Nephron (organoid): ENCODE data around the gene CTSE.

Experiments
- H3K27ac Mint-ChIP-seq, 3 experiments: 2 replicates each; pipeline ENCODE4 v1.8.0; 2020; ENCODE audit warnings: mixed read lengths in 3 of 3, mild to moderate bottlenecking in 2 of 3, moderate library complexity in 1 of 3
- H3K27me3 Mint-ChIP-seq: 2 replicates; pipeline ENCODE4 v1.8.0; 2021; ENCODE audit warnings: low read depth, mild to moderate bottlenecking, moderate library complexity, mixed read lengths
- H3K36me3 Mint-ChIP-seq: 2 replicates; pipeline ENCODE4 v1.8.0; 2020; ENCODE audit warnings: low read depth, mixed read lengths
- H3K4me1 Mint-ChIP-seq: 2 replicates; pipeline ENCODE4 v1.8.0; 2020; ENCODE audit warnings: mixed read lengths
- H3K4me3 Mint-ChIP-seq, 3 experiments: 2 replicates each; pipeline ENCODE4 v1.8.0; 2020; ENCODE audit warnings: mild to moderate bottlenecking in 3 of 3, mixed read lengths in 3 of 3, moderate library complexity in 2 of 3
- H3K9me3 Mint-ChIP-seq: 2 replicates; pipeline ENCODE4 v1.8.0; 2020; ENCODE audit warnings: mixed read lengths
- TF ChIP-seq, protein P1 (sequence below), 3 experiments: fragments of 200-600 bp; sonication (generic); IDR thresholded peaks; one replicate each; pipeline ENCODE4 v1.5.0; 2021; ENCODE audit warnings: antibody characterized with exemption in 3 of 3; ENCODE audit not compliant: unreplicated experiment in 3 of 3

CTSE gene

GRCh38 chr1:206030191-206030590 lies 6.5 kb upstream of the CTSE start:
- H3K27me3 Mint-ChIP-seq = peaks cover 24% of the 10 kb centered on the region
- H3K27ac Mint-ChIP-seq = no peak overlapping the region
- TF ChIP-seq, protein P1, sequence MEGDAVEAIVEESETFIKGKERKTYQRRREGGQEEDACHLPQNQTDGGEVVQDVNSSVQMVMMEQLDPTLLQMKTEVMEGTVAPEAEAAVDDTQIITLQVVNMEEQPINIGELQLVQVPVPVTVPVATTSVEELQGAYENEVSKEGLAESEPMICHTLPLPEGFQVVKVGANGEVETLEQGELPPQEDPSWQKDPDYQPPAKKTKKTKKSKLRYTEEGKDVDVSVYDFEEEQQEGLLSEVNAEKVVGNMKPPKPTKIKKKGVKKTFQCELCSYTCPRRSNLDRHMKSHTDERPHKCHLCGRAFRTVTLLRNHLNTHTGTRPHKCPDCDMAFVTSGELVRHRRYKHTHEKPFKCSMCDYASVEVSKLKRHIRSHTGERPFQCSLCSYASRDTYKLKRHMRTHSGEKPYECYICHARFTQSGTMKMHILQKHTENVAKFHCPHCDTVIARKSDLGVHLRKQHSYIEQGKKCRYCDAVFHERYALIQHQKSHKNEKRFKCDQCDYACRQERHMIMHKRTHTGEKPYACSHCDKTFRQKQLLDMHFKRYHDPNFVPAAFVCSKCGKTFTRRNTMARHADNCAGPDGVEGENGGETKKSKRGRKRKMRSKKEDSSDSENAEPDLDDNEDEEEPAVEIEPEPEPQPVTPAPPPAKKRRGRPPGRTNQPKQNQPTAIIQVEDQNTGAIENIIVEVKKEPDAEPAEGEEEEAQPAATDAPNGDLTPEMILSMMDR (IDR thresholded peaks at IDR 0.05; ENCODE audit: unreplicated experiment in 3 of 3) = no peak
- H3K36me3 Mint-ChIP-seq = no peaks in the 10 kb centered on the region
- peaks cover 12% of the 10 kb centered on the region for H3K9me3 Mint-ChIP-seq
- H3K4me3 Mint-ChIP-seq = no peak overlapping the region
- H3K4me1 Mint-ChIP-seq = peaks cover 20% of the 10 kb centered on the region

DNA sequence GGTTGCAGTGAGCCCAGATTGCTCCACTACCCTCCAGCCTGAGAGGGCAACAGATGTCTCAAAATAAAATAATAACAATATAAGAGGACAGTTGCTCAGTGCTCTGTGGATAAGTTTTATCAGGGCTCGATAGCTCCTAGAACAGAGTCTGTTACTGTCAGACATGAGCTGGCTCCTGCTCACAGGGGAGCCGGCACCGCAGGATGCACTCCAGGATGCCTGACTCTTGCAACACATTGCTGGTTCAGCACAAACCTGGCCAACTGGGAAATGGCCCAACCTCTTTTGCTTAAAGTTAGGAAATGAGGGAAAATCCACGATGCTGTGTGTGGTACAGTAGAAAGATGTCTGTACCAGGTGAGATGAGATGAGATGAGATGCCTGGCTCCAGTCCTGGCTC lies 5.8 kb upstream of the CTSE start:
- TF ChIP-seq, protein P1 (IDR thresholded peaks at IDR 0.05; ENCODE audit: unreplicated experiment in 3 of 3) = no peak
- no peak overlapping the region for H3K27ac Mint-ChIP-seq
- peaks cover 17% of the 10 kb centered on the region for H3K27me3 Mint-ChIP-seq
- peaks cover 12% of the 10 kb centered on the region for H3K9me3 Mint-ChIP-seq
- peaks cover 20% of the 10 kb centered on the region for H3K4me1 Mint-ChIP-seq
- H3K4me3 Mint-ChIP-seq = no peak overlapping the region
- H3K36me3 Mint-ChIP-seq = no peaks in the 10 kb centered on the region

GRCh38 chr1:206025283-206025820 lies 1.7 kb upstream of the CTSE start:
- Mint-ChIP-seq H3K27me3 (peaks cover 5% of the 10 kb centered on the region), H3K4me1 (peaks cover under 1% of the 10 kb centered on the region), H3K27ac (no peak overlapping the region), H3K36me3 (no peaks in the 10 kb centered on the region), H3K4me3 (no peak overlapping the region), H3K9me3 (peaks cover 9% of the 10 kb centered on the region)
- TF ChIP-seq, protein P1 (IDR thresholded peaks at IDR 0.05; ENCODE audit: unreplicated experiment in 3 of 3) = no peak

GRCh38 chr1:206022766-206023165 lies 929 bp downstream of the CTSE start:
- peaks cover 4% of the 10 kb centered on the region for H3K27me3 Mint-ChIP-seq
- H3K9me3 Mint-ChIP-seq = peaks cover 11% of the 10 kb centered on the region
- H3K4me1 Mint-ChIP-seq = no peaks in the 10 kb centered on the region
- TF ChIP-seq, protein P1 (IDR thresholded peaks at IDR 0.05; ENCODE audit: unreplicated experiment in 3 of 3) = no peak
- H3K4me3 Mint-ChIP-seq = no peak overlapping the region
- no peak overlapping the region for H3K27ac Mint-ChIP-seq
- H3K36me3 Mint-ChIP-seq = no peaks in the 10 kb centered on the region

DNA sequence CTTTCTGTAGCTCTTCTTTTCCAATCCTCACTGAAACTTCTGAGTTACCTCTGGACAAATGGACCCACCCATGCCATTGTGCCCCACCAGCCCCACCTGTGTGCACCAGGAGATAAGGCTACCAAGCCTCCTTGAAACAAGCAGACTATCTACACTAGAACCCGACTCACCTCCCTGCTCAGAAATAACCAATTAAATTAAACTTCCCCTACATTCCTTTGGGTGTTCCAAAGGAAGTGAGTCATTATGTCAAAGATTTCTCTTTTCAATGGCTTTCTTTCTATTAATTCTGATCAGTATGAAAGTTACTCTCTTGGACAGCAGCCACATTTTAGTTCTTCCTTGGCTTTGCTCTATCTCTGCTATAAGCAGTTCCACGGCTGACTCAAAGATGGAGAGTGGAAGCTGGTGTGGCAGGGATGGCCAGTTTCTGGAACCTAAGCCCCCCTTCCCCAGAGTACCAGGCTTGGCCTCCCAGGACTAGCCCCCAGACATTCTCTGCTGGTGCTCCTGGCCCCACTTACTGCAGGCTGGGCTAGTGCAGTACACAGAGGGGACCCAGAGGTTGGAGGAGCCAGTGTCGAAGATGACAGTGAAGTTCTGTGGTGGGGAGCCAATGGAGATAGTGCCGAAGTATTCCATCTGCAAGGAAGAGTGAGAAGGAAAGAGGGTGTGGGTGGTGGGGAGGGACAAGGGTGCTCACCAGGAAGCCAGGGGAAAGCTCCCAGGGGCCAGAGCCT lies 1.9 kb downstream of the CTSE start:
- Mint-ChIP-seq H3K27ac (no peak overlapping the region), H3K36me3 (no peaks in the 10 kb centered on the region), H3K27me3 (peaks cover 4% of the 10 kb centered on the region), H3K4me1 (no peaks in the 10 kb centered on the region), H3K4me3 (no peak overlapping the region), H3K9me3 (peaks cover 9% of the 10 kb centered on the region)
- TF ChIP-seq, protein P1 (IDR thresholded peaks at IDR 0.05; ENCODE audit: unreplicated experiment in 3 of 3) = no peak
